Activated CD4-positive, alpha-beta T cell treated with anti-CD3 and anti-CD28 coated beads for 48 hours (primary cell): ENCODE results near the gene C1orf198.
A peak's percentile ranks its signal among the peaks of the same experiment; 100 is the strongest.

Experiments
- DNase-seq: peaks from one replicate; pipeline ENCODE4 v3.0.0-alpha.2; 2020

Gene C1orf198

GRCh38 chr1:230807029-230807428, 61.3 kb downstream of the C1orf198 start:
- DNase-seq = no peak

GRCh38 chr1:230806552-230806951, 61.8 kb downstream of the C1orf198 start:
- no peak for DNase-seq

- DNase-seq = no peak
Measured at GRCh38 chr1:230804396-230804795, 63.9 kb downstream of the C1orf198 start.

GRCh38 chr1:230800891-230801840, 67.2 kb downstream of the C1orf198 start:
- no peak for DNase-seq

- no peak for DNase-seq
Measured at GRCh38 chr1:230798491-230798890, 69.8 kb downstream of the C1orf198 start.

GRCh38 chr1:230797942-230798365, 70.4 kb downstream of the C1orf198 start:
- DNase-seq = peak; percentile 11

GRCh38 chr1:230797376-230797920, 70.9 kb downstream of the C1orf198 start:
- DNase-seq = no peak

GRCh38 chr1:230796626-230797025, 71.7 kb downstream of the C1orf198 start:
- DNase-seq = no peak

- DNase-seq = no peak
Measured at GRCh38 chr1:230794871-230795605, 73.3 kb downstream of the C1orf198 start.

GRCh38 chr1:230794431-230794830, 73.9 kb downstream of the C1orf198 start:
- no peak for DNase-seq

GRCh38 chr1:230793463-230793745, 74.9 kb downstream of the C1orf198 start:
- no peak for DNase-seq

GRCh38 chr1:230792691-230793462, 75.4 kb downstream of the C1orf198 start:
- DNase-seq = no peak

- no peak for DNase-seq
Measured at GRCh38 chr1:230791986-230792564, 76.2 kb downstream of the C1orf198 start.

- no peak for DNase-seq
Measured at GRCh38 chr1:230790026-230790425, 78.3 kb downstream of the C1orf198 start.

GRCh38 chr1:230788561-230789275, 79.6 kb downstream of the C1orf198 start:
- no peak for DNase-seq

GRCh38 chr1:230787471-230787870, 80.8 kb downstream of the C1orf198 start:
- DNase-seq = no peak
